GM10248 (cell line): ENCODE data around the gene GALNT3.

Experiments used
- CTCF ChIA-PET: fragments of 300-600 bp; sonication (Branson Sonifier 250); formaldehyde crosslinking; extraction: SDS; loops from one replicate; lab custom pipeline; 2021; ENCODE audit warnings: antibody characterized with exemption; lab: Yijun Ruan, JAX
- POLR2A ChIA-PET: fragments of 350-650 bp; sonication (Branson Sonifier 250); formaldehyde crosslinking; extraction: SDS; loops from one replicate; lab custom pipeline; 2020; ENCODE audit warnings: antibody characterized with exemption; lab: Yijun Ruan, JAX
- DNase-seq: peaks from one replicate; pipeline ENCODE4 v3.0.0; 2012; ENCODE audit errors: extremely low spot score
- CTCF ChIP-seq: IDR thresholded peaks from 2 replicates; pipeline ENCODE4 v1.5.1; 2012; ENCODE audit warnings: mild to moderate bottlenecking, low read depth; ENCODE audit errors: extremely low read depth, missing control alignments, control extremely low read depth

The GALNT3 gene

GRCh38 chr2:165778653-165779451 is 15.2 kb downstream of the GALNT3 start:
- ChIA-PET POLR2A (no interaction called here), CTCF (interaction anchor here (1.2 to 2.0 kb wide), 5 partner anchors 8 to 377 kb away, joined by 3 to 7 read pairs (median 5); no protein-coding TSS in a partner anchor)
- TF ChIP-seq CTCF = peak; percentile 25
- DNase-seq = no peak

DNA sequence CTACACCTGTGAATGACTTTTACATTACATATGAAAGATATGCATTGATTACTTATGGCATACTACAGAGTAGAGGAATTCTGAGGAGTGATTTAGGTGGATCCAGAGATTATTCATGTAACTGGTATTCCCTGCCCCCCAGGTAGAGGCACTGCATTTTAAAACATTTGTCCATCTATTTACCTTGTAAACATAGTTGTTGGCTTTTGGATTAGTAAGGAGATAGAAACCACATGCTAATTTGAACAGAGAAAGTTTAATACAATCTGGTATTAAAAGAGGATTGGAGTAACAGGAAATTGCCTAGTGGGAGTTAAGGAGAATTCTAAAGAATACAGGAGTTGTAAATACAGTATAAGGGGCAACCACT is 15.9 kb downstream of the GALNT3 start:
- no peak for TF ChIP-seq CTCF
- no peak for DNase-seq
- ChIA-PET POLR2A (no interaction called here), CTCF (interaction anchor here (1.2 to 2.0 kb wide), 3 partner anchors 10 to 376 kb away, joined by 3 to 7 read pairs (median 3); no protein-coding TSS in a partner anchor)

DNA sequence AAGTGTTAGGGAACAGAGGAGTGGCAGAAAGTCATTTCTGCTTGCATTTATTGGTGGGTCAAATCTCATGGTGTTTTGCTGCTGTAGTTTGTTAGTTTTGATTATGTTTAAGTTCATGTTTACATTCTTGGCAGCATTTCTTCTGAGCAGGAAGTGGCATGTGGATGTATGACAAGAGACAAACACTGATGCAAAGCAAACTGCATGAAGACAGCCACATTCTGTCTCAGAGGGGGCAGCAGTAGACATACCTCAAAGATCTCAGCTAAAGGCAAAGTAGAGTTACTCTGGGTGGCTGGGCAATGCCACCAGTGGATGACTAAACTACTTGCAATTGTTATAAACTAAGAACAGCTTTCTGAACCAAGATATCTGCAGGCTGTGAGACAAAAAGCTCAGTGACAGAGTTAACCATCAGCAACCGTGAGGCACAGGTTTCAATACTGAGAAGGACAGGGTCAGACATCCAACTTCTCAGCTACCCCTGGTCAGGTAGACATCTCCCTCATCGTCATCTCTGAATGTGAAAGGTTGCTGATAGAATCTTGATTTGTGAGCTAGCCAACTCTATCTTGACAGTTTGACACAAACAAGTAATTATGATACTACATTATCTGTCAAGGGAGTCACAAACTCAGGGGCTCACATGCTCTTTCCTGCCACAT is 16.4 kb downstream of the GALNT3 start:
- no peak for TF ChIP-seq CTCF
- no peak for DNase-seq
- POLR2A ChIA-PET = no interaction called here
- CTCF ChIA-PET = interaction anchor here (1.6 to 2.0 kb wide), 2 partner anchors 10 to 16 kb away, joined by 3 to 7 read pairs; no protein-coding TSS in a partner anchor

- no peak for TF ChIP-seq CTCF
- POLR2A ChIA-PET = no interaction called here
- CTCF ChIA-PET = interaction anchor here (1.4 kb wide), 1 partner anchor 14 kb away, joined by 4 read pairs; no protein-coding TSS in a partner anchor
- no peak for DNase-seq
These were observed 17.3 kb downstream of the GALNT3 start for GRCh38 chr2:165776796-165777195.

GRCh38 chr2:165776013-165776412 is 18.0 kb downstream of the GALNT3 start:
- TF ChIP-seq CTCF = no peak
- DNase-seq = no peak
- ChIA-PET POLR2A (no interaction called here), CTCF (interaction anchor here (1.4 kb wide), 1 partner anchor 13 kb away, joined by 4 read pairs; no protein-coding TSS in a partner anchor)

DNA sequence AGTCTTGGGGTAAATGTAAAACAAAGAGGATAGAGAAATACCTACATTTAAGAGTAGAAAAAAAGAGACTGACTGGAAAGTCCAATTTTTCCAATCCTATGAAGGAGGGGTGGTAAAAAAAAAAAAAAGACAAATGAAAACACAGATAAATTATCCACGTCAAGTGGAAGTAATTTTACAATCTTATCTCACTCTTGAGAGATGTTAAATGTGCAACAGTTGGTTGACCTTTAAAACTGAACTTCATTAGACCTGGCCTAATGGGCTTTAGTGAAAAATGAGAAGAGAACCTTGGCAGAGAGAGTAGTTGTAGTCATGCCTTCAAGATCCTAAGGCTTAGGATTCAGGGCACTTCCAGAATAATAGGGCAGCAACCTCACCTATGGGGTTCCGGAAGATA is 20.4 kb downstream of the GALNT3 start:
- DNase-seq = no peak
- TF ChIP-seq CTCF = no peak
- CTCF ChIA-PET = interaction anchor here (1.2 kb wide), 1 partner anchor 10 kb away, joined by 3 read pairs; no protein-coding TSS in a partner anchor
- POLR2A ChIA-PET = no interaction called here
